Epithelial cell of esophagus (primary cell): ENCODE results near the gene SPAG16.

Experiments
- DNase-seq: peaks from one replicate; pipeline ENCODE4 v3.0.0; 2010; ENCODE audit warnings: low read depth
- H3K4me3 ChIP-seq: 2 replicates; pipeline ENCODE4 v1.5.1; 2011; ENCODE audit warnings: mild to moderate bottlenecking, low read length, control low read depth
- TF ChIP-seq, protein P1 (sequence below): IDR thresholded peaks from 2 replicates; pipeline ENCODE4 v1.5.1; 2011; ENCODE audit warnings: low read depth, mild to moderate bottlenecking, low read length, control low read depth, inconsistent platforms; ENCODE audit not compliant: insufficient read depth; ENCODE audit errors: missing control alignments

The SPAG16 gene

DNA sequence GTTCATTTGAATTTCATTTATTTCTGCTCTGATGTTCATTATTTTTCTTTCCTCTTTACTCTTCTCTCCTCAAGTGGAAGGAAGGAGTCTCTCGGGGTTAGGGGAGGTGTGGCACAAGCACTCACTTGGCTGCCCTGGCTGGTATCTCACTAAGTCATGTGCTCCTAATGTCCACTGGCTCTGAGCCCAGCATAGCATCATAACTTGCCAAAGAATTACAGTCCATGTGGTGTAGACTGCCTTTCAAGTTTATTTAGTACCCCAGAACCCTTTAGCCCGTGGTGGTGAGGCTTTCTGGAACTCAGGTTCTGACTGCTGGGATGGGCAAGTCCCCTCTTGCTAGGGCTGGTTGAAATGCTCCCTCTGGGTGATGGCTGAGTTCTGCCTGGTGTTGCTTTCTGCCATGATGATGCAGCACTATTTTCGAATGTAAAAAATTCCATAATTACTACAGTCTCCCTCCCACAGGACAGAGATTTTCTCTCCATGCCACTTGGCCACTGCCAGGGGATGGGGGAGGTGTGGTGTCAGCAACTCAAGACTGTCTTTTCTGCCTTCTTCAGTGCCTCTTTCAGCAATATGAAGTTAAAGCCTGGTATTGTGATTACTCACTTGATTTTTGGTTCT is 22.2 kb downstream of the SPAG16 start:
- H3K4me3 ChIP-seq, result no peak overlapping the region
- DNase-seq, result peak; percentile 43
- TF ChIP-seq, protein P1, sequence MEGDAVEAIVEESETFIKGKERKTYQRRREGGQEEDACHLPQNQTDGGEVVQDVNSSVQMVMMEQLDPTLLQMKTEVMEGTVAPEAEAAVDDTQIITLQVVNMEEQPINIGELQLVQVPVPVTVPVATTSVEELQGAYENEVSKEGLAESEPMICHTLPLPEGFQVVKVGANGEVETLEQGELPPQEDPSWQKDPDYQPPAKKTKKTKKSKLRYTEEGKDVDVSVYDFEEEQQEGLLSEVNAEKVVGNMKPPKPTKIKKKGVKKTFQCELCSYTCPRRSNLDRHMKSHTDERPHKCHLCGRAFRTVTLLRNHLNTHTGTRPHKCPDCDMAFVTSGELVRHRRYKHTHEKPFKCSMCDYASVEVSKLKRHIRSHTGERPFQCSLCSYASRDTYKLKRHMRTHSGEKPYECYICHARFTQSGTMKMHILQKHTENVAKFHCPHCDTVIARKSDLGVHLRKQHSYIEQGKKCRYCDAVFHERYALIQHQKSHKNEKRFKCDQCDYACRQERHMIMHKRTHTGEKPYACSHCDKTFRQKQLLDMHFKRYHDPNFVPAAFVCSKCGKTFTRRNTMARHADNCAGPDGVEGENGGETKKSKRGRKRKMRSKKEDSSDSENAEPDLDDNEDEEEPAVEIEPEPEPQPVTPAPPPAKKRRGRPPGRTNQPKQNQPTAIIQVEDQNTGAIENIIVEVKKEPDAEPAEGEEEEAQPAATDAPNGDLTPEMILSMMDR, result no peak

DNA sequence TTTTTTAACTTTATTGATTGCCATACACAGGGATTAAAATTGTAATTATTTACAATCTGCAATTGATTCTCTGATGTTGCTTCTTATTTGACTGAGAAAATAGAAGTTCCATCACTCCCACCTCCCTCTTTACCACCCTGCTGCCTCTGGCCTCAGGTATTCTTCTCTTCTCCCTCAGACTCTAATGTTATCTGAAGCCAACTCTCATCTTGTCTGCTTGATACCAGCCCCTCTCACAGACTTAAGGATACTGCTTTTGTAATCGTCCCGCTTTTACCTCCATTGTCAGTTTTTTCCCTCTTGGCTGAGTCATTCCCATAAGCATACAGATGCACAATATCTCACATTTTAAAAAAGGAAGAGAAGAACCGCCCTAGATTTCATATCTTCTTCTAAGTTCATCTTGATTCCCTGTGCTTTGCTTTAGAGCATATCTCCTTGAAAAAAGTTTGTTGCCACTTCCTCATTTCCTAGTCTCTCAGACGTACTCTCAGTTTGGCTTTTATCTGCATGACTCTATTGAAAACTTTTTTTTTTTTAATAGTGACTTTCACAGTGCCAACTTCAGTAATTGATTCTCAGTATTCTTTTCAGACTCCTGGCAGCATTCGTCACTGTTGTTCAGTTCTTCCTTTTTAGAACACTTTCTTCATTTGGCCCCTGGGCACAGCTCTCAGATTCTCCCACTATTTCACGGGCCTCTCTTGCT is 31.1 kb downstream of the SPAG16 start:
- TF ChIP-seq, protein P1, result no peak
- DNase-seq, result no peak
- H3K4me3 ChIP-seq, result no peak overlapping the region

DNA sequence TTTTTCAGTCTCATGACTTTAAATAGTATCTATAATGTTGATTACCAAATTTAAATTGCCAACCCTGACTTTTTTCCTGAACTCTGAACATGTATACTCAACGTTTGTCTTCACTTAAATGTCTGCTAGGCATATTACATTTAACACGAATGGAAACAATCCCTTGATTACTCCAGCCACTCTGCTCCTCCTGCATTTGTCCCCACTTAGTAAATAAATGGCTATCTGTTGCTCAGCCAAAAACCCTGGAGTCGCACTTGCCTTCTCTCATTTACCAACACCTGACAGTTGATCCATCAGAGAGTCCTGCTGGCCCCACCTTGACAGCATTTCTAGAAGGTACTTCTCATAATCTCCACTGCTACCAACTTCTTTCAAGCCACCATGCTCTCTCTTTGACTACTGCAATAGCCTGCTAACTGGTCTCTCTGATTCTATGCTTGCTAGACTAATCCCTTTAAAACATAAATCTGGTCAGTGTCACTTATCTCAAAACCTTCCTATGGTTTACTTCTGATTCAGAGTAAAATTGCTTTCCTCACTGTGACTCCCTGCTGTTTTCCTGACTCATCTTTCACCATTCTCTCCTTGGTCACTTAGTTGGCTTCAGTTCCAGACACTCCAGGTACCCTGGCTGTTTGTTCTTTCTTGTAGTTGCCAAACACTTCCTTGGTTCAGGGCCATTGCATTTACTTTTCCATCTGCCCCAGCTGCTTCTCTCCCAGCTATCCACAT is 31.9 kb downstream of the SPAG16 start:
- TF ChIP-seq, protein P1, result no peak
- H3K4me3 ChIP-seq, result no peak overlapping the region
- DNase-seq, result peak; percentile 41

DNA sequence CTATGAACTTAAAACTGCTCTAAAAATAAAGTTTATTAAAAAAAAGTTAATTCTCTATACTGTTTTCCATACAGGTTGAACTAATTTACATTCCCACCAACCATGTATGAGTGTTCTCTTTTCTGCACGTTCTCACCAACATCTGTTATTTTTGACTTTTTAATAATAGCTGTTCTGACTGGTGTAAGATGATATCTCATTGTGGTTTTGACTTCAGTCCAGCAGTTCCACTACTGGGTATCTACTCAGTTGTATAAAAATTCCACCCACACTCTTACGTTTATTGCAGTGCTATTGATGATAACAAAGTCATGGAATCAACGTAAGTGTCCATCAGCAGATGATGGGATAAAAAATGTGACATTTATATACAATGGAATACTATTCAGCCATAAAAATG is 33.7 kb downstream of the SPAG16 start:
- DNase-seq, result no peak
- TF ChIP-seq, protein P1, result no peak
- H3K4me3 ChIP-seq, result no peak overlapping the region

GRCh38 chr2:213320604-213321003 is 36.3 kb downstream of the SPAG16 start:
- TF ChIP-seq, protein P1, result no peak
- no peak overlapping the region for H3K4me3 ChIP-seq
- DNase-seq, result no peak

DNA sequence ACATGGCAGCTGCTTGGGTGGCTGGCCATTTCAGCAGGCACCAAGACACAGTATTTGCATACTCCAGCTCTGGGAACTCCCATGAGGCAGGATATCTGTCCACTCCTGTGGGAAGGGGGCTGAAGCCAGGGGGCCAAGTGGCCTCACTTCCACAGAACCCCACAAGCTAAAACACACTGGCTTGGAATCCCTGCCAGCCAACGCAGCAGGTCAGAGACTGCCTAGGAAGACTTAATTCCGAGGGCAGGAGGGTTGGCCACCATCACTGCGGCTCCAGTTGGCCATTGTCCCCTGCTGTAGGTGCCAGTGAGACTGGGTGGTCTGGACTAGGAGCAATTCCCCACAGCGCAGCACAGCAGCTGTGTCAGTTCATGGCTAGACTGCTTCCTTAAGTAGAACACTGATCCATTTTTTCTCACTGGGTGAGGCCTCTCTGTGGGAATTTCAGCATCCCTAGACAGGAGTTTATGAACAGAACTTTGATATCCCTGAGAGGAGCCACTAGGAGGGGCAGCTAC is 52.0 kb downstream of the SPAG16 start:
- no peak overlapping the region for H3K4me3 ChIP-seq
- TF ChIP-seq, protein P1, result no peak
- DNase-seq, result no peak
